ENCODE measurements around the gene BDKRB1. TPM values are rescaled to one million over a fixed set of nuclear protein-coding genes. Genes with fewer than 3 reads are reported as not detected.

BDKRB1 gene
- total and polyA plus RNA-seq, 7 experiments from 2014 or later, result not detected

GRCh38 chr14:96221841-96222240, 34.2 kb upstream of the BDKRB1 start:
- no peaks in the 10 kb centered on the region for H3K36me3 Mint-ChIP-seq
- Histone ChIP-seq H3K9me3 (ENCODE audit: control insufficient read depth in 2 of 3, low read length in 3 of 3) (no peaks in the 10 kb centered on the region), H3K27ac (ENCODE audit: low read depth, low read length) (no peak overlapping the region), H3K27me3 (ENCODE audit: control insufficient read depth in 2 of 2, insufficient read depth in 2 of 2, low read length in 2 of 2) (no peaks in the 10 kb centered on the region), H3K4me1 (ENCODE audit: control insufficient read depth in 2 of 2, insufficient read depth in 2 of 2, low read length in 2 of 2) (no peaks in the 10 kb centered on the region), H3K36me3 (ENCODE audit: control insufficient read depth in 2 of 3, insufficient read depth in 3 of 3, low read length in 3 of 3) (no peaks in the 10 kb centered on the region), H3K4me3 (ENCODE audit: low read length) (no peak overlapping the region)
- ATAC-seq, result no peak
- no peaks in the 10 kb centered on the region for H3K4me1 Mint-ChIP-seq
- H3K9me3 Mint-ChIP-seq, result peaks cover 0 to 3% (median 0%) of the 10 kb centered on the region in 11 donors
- ChIA-PET CTCF (no interaction called here), POLR2A (no interaction called here)
- no peak for DNase-seq
- H3K27ac Mint-ChIP-seq, result no peak overlapping the region
- H3K27me3 Mint-ChIP-seq, result peaks cover 0 to 18% (median 0%) of the 10 kb centered on the region in 5 donors
- intact Hi-C loops (cut with micrococcal nuclease), result no loop called here
- no peak overlapping the region for H3K4me3 Mint-ChIP-seq

- Mint-ChIP-seq H3K36me3 (no peaks in the 10 kb centered on the region), H3K27me3 (peaks cover 0 to 15% (median 0%) of the 10 kb centered on the region in 5 donors), H3K4me3 (no peak overlapping the region), H3K9me3 (peaks cover 0 to 13% (median 2%) of the 10 kb centered on the region in 11 donors), H3K4me1 (no peaks in the 10 kb centered on the region), H3K27ac (no peak overlapping the region)
- Histone ChIP-seq H3K4me1 (ENCODE audit: control insufficient read depth in 2 of 2, insufficient read depth in 2 of 2, low read length in 2 of 2) (no peaks in the 10 kb centered on the region), H3K4me3 (ENCODE audit: low read length) (no peak overlapping the region), H3K27me3 (ENCODE audit: control insufficient read depth in 2 of 2, insufficient read depth in 2 of 2, low read length in 2 of 2) (no peaks in the 10 kb centered on the region), H3K36me3 (ENCODE audit: control insufficient read depth in 2 of 3, insufficient read depth in 3 of 3, low read length in 3 of 3) (no peaks in the 10 kb centered on the region), H3K9me3 (ENCODE audit: control insufficient read depth in 2 of 3, low read length in 3 of 3) (no peaks in the 10 kb centered on the region), H3K27ac (ENCODE audit: low read depth, low read length) (no peak overlapping the region)
- CTCF ChIA-PET, result no interaction called here
- ATAC-seq (no peak), DNase-seq (no peak)
- intact Hi-C loops (cut with micrococcal nuclease), result no loop called here
- POLR2A ChIA-PET, result no interaction called here
These were observed 31.4 kb upstream of the BDKRB1 start for GRCh38 chr14:96224480-96225096.

GRCh38 chr14:96225213-96225612, 30.8 kb upstream of the BDKRB1 start:
- Histone ChIP-seq H3K27me3 (ENCODE audit: control insufficient read depth in 2 of 2, insufficient read depth in 2 of 2, low read length in 2 of 2) (no peaks in the 10 kb centered on the region), H3K36me3 (ENCODE audit: control insufficient read depth in 2 of 3, insufficient read depth in 3 of 3, low read length in 3 of 3) (no peaks in the 10 kb centered on the region), H3K9me3 (ENCODE audit: control insufficient read depth in 2 of 3, low read length in 3 of 3) (no peaks in the 10 kb centered on the region), H3K27ac (ENCODE audit: low read depth, low read length) (no peak overlapping the region), H3K4me3 (ENCODE audit: low read length) (no peak overlapping the region), H3K4me1 (ENCODE audit: control insufficient read depth in 2 of 2, insufficient read depth in 2 of 2, low read length in 2 of 2) (no peaks in the 10 kb centered on the region)
- Mint-ChIP-seq H3K4me3 (no peak overlapping the region), H3K4me1 (no peaks in the 10 kb centered on the region), H3K27me3 (peaks cover 0 to 15% (median 0%) of the 10 kb centered on the region in 5 donors), H3K27ac (no peak overlapping the region), H3K9me3 (peaks cover 0 to 13% (median 2%) of the 10 kb centered on the region in 11 donors), H3K36me3 (no peaks in the 10 kb centered on the region)
- intact Hi-C loops (cut with micrococcal nuclease), result no loop called here
- POLR2A ChIA-PET, result no interaction called here
- DNase-seq, result no peak
- CTCF ChIA-PET, result no interaction called here
- ATAC-seq, result no peak

- Mint-ChIP-seq H3K36me3 (no peaks in the 10 kb centered on the region), H3K4me3 (no peak overlapping the region), H3K27ac (no peak overlapping the region), H3K9me3 (peaks cover 0 to 13% (median 2%) of the 10 kb centered on the region in 11 donors), H3K27me3 (peaks cover 0 to 13% (median 0%) of the 10 kb centered on the region in 5 donors), H3K4me1 (no peaks in the 10 kb centered on the region)
- ChIA-PET CTCF (no interaction called here), POLR2A (no interaction called here)
- Histone ChIP-seq H3K27me3 (ENCODE audit: control insufficient read depth in 2 of 2, insufficient read depth in 2 of 2, low read length in 2 of 2) (no peaks in the 10 kb centered on the region), H3K9me3 (ENCODE audit: control insufficient read depth in 2 of 3, low read length in 3 of 3) (no peaks in the 10 kb centered on the region), H3K36me3 (ENCODE audit: control insufficient read depth in 2 of 3, insufficient read depth in 3 of 3, low read length in 3 of 3) (no peaks in the 10 kb centered on the region), H3K4me3 (ENCODE audit: low read length) (no peak overlapping the region), H3K27ac (ENCODE audit: low read depth, low read length) (no peak overlapping the region), H3K4me1 (ENCODE audit: control insufficient read depth in 2 of 2, insufficient read depth in 2 of 2, low read length in 2 of 2) (no peaks in the 10 kb centered on the region)
- intact Hi-C loops (cut with micrococcal nuclease), result no loop called here
- no peak for DNase-seq
- no peak for ATAC-seq
These were observed 30.3 kb upstream of the BDKRB1 start for GRCh38 chr14:96225745-96226151.

GRCh38 chr14:96227428-96227827, 28.6 kb upstream of the BDKRB1 start:
- Mint-ChIP-seq H3K4me1 (no peaks in the 10 kb centered on the region), H3K9me3 (peaks cover 0 to 13% (median 2%) of the 10 kb centered on the region in 11 donors), H3K27ac (no peak overlapping the region), H3K27me3 (peaks cover 0 to 4% (median 0%) of the 10 kb centered on the region in 5 donors), H3K4me3 (no peak overlapping the region), H3K36me3 (no peaks in the 10 kb centered on the region)
- no peaks in the 10 kb centered on the region for H3K4me1 ChIP-seq (ENCODE audit: control insufficient read depth in 2 of 2, insufficient read depth in 2 of 2, low read length in 2 of 2)
- H3K27ac ChIP-seq (ENCODE audit: low read depth, low read length), result no peak overlapping the region
- ATAC-seq (no peak), DNase-seq (no peak)
- H3K27me3 ChIP-seq (ENCODE audit: control insufficient read depth in 2 of 2, insufficient read depth in 2 of 2, low read length in 2 of 2), result no peaks in the 10 kb centered on the region
- ChIA-PET POLR2A (no interaction called here), CTCF (no interaction called here)
- intact Hi-C loops (cut with micrococcal nuclease), result no loop called here
- H3K36me3 ChIP-seq (ENCODE audit: control insufficient read depth in 2 of 3, insufficient read depth in 3 of 3, low read length in 3 of 3), result no peaks in the 10 kb centered on the region
- no peak overlapping the region for H3K4me3 ChIP-seq (ENCODE audit: low read length)
- H3K9me3 ChIP-seq (ENCODE audit: control insufficient read depth in 2 of 3, low read length in 3 of 3), result no peaks in the 10 kb centered on the region

- Histone ChIP-seq H3K4me1 (ENCODE audit: control insufficient read depth in 2 of 2, insufficient read depth in 2 of 2, low read length in 2 of 2) (no peaks in the 10 kb centered on the region), H3K36me3 (ENCODE audit: control insufficient read depth in 2 of 3, insufficient read depth in 3 of 3, low read length in 3 of 3) (no peaks in the 10 kb centered on the region), H3K4me3 (ENCODE audit: low read length) (no peak overlapping the region), H3K27me3 (ENCODE audit: control insufficient read depth in 2 of 2, insufficient read depth in 2 of 2, low read length in 2 of 2) (no peaks in the 10 kb centered on the region), H3K9me3 (ENCODE audit: control insufficient read depth in 2 of 3, low read length in 3 of 3) (no peaks in the 10 kb centered on the region), H3K27ac (ENCODE audit: low read depth, low read length) (no peak overlapping the region)
- POLR2A ChIA-PET, result no interaction called here
- Mint-ChIP-seq H3K4me3 (no peak overlapping the region), H3K36me3 (no peaks in the 10 kb centered on the region), H3K27ac (no peak overlapping the region), H3K9me3 (peaks cover 0 to 13% (median 2%) of the 10 kb centered on the region in 11 donors), H3K27me3 (peaks cover 0 to 4% (median 0%) of the 10 kb centered on the region in 5 donors), H3K4me1 (no peaks in the 10 kb centered on the region)
- CTCF ChIA-PET, result interaction anchor here (0.7 kb wide), 1 partner anchor 11 kb away, joined by 3 read pairs; no protein-coding TSS in a partner anchor
- ATAC-seq, result no peak
- DNase-seq, result no peak
- intact Hi-C loops (cut with micrococcal nuclease), result no loop called here
These were observed 26.7 kb upstream of the BDKRB1 start for GRCh38 chr14:96229315-96229714.

GRCh38 chr14:96231056-96231455, 25.0 kb upstream of the BDKRB1 start:
- Histone ChIP-seq H3K9me3 (ENCODE audit: control insufficient read depth in 2 of 3, low read length in 3 of 3) (no peaks in the 10 kb centered on the region), H3K4me3 (ENCODE audit: low read length) (no peak overlapping the region), H3K4me1 (ENCODE audit: control insufficient read depth in 2 of 2, insufficient read depth in 2 of 2, low read length in 2 of 2) (no peaks in the 10 kb centered on the region), H3K36me3 (ENCODE audit: control insufficient read depth in 2 of 3, insufficient read depth in 3 of 3, low read length in 3 of 3) (no peaks in the 10 kb centered on the region), H3K27me3 (ENCODE audit: control insufficient read depth in 2 of 2, insufficient read depth in 2 of 2, low read length in 2 of 2) (no peaks in the 10 kb centered on the region), H3K27ac (ENCODE audit: low read depth, low read length) (no peak overlapping the region)
- Mint-ChIP-seq H3K36me3 (no peaks in the 10 kb centered on the region), H3K4me3 (no peak overlapping the region), H3K27me3 (peaks cover 0 to 4% (median 0%) of the 10 kb centered on the region in 5 donors), H3K27ac (no peak overlapping the region), H3K9me3 (peaks cover 0 to 13% (median 1%) of the 10 kb centered on the region in 11 donors), H3K4me1 (peaks cover 0 to 5% (median 0%) of the 10 kb centered on the region in 7 donors)
- no peak for DNase-seq
- POLR2A ChIA-PET, result no interaction called here
- ATAC-seq, result no peak
- CTCF ChIA-PET, result no interaction called here
- intact Hi-C loops (cut with micrococcal nuclease), result no loop called here
